ENCODE measurements around the gene RAB19.

The RAB19 gene

GRCh38 chr7:140403878-140404564 lies at the start of gene RAB19:
Gene RAB19 (plus strand): TSS chr7:140404058. CDS start chr7:140407647, 3,589 bp downstream.
- DNase-seq: peak; percentile 65

- no peak for DNase-seq
Observed at GRCh38 chr7:140358024-140358411, 45.8 kb upstream of the RAB19 start.

GRCh38 chr7:140358412-140359051 lies 45.3 kb upstream of the RAB19 start:
- DNase-seq: peak; percentile 43

- DNase-seq: no peak
Observed at GRCh38 chr7:140360697-140361229, 43.1 kb upstream of the RAB19 start.

GRCh38 chr7:140364819-140365218 lies 39.0 kb upstream of the RAB19 start:
- DNase-seq: no peak

GRCh38 chr7:140367528-140367927 lies 36.3 kb upstream of the RAB19 start:
- no peak for DNase-seq

- no peak for DNase-seq
Observed at GRCh38 chr7:140369294-140369693, 34.6 kb upstream of the RAB19 start.

- no peak for DNase-seq
Observed at GRCh38 chr7:140375323-140375722, 28.5 kb upstream of the RAB19 start.

GRCh38 chr7:140375892-140376730 lies 27.7 kb upstream of the RAB19 start:
- DNase-seq: peak; percentile 34

GRCh38 chr7:140383954-140384713 lies 19.7 kb upstream of the RAB19 start:
- DNase-seq: no peak

- DNase-seq: no peak
Observed at GRCh38 chr7:140384894-140385545, 18.8 kb upstream of the RAB19 start.

GRCh38 chr7:140389445-140389844 lies 14.4 kb upstream of the RAB19 start:
- no peak for DNase-seq

GRCh38 chr7:140390034-140390433 lies 13.8 kb upstream of the RAB19 start:
- no peak for DNase-seq

GRCh38 chr7:140390466-140391190 lies 13.2 kb upstream of the RAB19 start:
- no peak for DNase-seq

- DNase-seq: no peak
Observed at GRCh38 chr7:140391634-140392033, 12.2 kb upstream of the RAB19 start.

- no peak for DNase-seq
Observed at GRCh38 chr7:140393756-140394306, 10.0 kb upstream of the RAB19 start.

GRCh38 chr7:140397784-140398750 lies 5.8 kb upstream of the RAB19 start, which contains the start of gene SLC37A3:
Gene SLC37A3 (minus strand): TSS chr7:140398530. CDS start chr7:140382526, 16,004 bp downstream.
- DNase-seq: peak; percentile 85

- no peak for DNase-seq
Observed at GRCh38 chr7:140398821-140399220, 5.0 kb upstream of the RAB19 start.

- DNase-seq: no peak
Observed at GRCh38 chr7:140400381-140400780, 3.5 kb upstream of the RAB19 start.

All from CD4-positive, alpha-beta T cell treated with Interleukin-12 subunit alpha and Interleukin-12 subunit beta, for 1 hour (primary cell).